HFFc6 (cell line): ENCODE data around the gene FCGR1A. TPM values are rescaled to one million over a fixed set of nuclear protein-coding genes. Genes with fewer than 3 reads are reported as not detected.
"Not testable (repeated sequence)": the region's sequence is repeated elsewhere in the genome, so short reads cannot be mapped to it uniquely, and the experiment has no call there.

Source experiments
- DNase-seq: peaks from one replicate; pipeline ENCODE4 v3.0.0-alpha.2; 2018
- H3K27ac Mint-ChIP-seq: 2 replicates; pipeline ENCODE4 v1.8.0; 2020; ENCODE audit warnings: mild to moderate bottlenecking, mixed read lengths
- H3K27me3 Mint-ChIP-seq: 2 replicates; pipeline ENCODE4 v1.8.0; 2021; ENCODE audit warnings: mild to moderate bottlenecking, moderate library complexity, mixed read lengths; ENCODE audit not compliant: insufficient read depth
- H3K36me3 Mint-ChIP-seq: 2 replicates; pipeline ENCODE4 v1.8.0; 2021; ENCODE audit warnings: low read depth, mixed read lengths
- H3K4me1 Mint-ChIP-seq: 2 replicates; pipeline ENCODE4 v1.8.0; 2020; ENCODE audit warnings: low read depth, mixed read lengths
- H3K4me3 Mint-ChIP-seq: 2 replicates; pipeline ENCODE4 v1.8.0; 2020; ENCODE audit warnings: mild to moderate bottlenecking, moderate library complexity, mixed read lengths
- H3K9me3 Mint-ChIP-seq: 2 replicates; pipeline ENCODE4 v1.8.0; 2020; ENCODE audit warnings: mild to moderate bottlenecking, mixed read lengths
- total RNA-seq, 6 experiments: library from RNA; stranded (reverse); fragmentation: NEBNext Ultra II Directional; extraction: Animal tissue kit (Norgen Biotek cat#: 25700); gene quantifications; 2 replicates in 1 of 6; 3 replicates in 5 of 6; pipeline ENCODE4 v1.2.3, GENCODE V29; 2021
- TF ChIP-seq, protein P1 (sequence below): fragments of 200-600 bp; sonication (generic); IDR thresholded peaks from 2 replicates; pipeline ENCODE4 v1.5.0; 2021; ENCODE audit warnings: antibody characterized with exemption, mild to moderate bottlenecking

FCGR1A gene
- total RNA-seq, 6 experiments from 2014 or later = not detected

DNA sequence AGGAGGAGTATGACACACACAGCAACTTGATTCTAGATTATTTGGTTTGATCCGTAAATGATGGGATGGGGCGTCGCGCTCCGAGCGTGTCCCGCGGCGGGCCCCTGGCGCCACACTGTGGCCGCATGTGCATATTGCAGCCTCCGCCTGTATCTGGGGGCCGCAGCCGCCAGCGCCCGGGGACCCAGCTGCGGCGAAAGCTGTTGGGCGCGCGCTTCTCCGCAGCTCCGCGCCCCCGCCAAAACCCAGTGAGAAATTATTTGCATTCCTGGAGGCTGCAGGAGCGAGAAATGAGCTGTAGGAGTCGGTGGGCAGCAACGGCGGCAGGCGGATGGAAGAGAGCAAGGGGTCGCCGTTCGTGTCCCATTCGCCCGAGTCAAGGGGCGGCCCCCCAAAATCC is 10.0 kb downstream of the FCGR1A start:
- DNase-seq, H3K36me3 Mint-ChIP-seq, H3K27ac Mint-ChIP-seq, H3K4me1 Mint-ChIP-seq, H3K9me3 Mint-ChIP-seq, H3K27me3 Mint-ChIP-seq: not testable (repeated sequence)
- H3K4me3 Mint-ChIP-seq = peak overlapping the region; percentile 91
- TF ChIP-seq, protein P1, sequence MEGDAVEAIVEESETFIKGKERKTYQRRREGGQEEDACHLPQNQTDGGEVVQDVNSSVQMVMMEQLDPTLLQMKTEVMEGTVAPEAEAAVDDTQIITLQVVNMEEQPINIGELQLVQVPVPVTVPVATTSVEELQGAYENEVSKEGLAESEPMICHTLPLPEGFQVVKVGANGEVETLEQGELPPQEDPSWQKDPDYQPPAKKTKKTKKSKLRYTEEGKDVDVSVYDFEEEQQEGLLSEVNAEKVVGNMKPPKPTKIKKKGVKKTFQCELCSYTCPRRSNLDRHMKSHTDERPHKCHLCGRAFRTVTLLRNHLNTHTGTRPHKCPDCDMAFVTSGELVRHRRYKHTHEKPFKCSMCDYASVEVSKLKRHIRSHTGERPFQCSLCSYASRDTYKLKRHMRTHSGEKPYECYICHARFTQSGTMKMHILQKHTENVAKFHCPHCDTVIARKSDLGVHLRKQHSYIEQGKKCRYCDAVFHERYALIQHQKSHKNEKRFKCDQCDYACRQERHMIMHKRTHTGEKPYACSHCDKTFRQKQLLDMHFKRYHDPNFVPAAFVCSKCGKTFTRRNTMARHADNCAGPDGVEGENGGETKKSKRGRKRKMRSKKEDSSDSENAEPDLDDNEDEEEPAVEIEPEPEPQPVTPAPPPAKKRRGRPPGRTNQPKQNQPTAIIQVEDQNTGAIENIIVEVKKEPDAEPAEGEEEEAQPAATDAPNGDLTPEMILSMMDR = peak; percentile 69

DNA sequence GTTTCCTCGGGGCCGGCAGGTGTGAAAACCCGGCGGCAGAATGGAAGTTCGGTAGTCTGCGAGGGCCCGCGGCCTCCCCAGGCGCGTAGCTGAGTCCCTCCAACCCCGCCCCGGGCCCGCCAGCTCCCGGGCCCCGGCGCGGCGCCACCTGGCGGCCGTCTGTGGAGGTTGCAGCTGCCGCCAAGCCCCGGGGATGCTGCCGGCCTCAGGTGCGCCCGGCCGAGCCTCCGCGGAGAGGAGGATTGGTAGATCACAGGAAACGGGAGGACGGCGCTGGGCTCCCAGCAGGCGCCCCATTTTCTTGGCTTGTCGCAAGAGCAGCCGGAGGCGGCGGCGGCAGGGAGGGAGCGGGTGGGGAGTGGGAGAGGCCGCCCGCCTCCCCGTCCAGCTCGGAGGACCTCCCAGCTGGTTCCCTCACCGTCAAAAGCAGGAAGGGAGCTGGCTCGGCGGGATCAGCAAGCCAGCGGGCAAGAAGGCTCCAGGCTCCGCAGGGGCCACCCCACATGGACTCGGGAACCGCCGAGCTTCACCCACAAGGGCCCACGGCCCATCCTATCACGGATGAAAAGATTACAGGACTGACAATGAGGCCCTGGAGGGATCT is 10.5 kb downstream of the FCGR1A start:
- DNase-seq, H3K4me3 Mint-ChIP-seq, H3K27ac Mint-ChIP-seq: not testable (repeated sequence)

GRCh38 chr1:149793885-149794284 is 11.4 kb downstream of the FCGR1A start:
- H3K27me3 Mint-ChIP-seq, DNase-seq, H3K4me3 Mint-ChIP-seq, H3K4me1 Mint-ChIP-seq, H3K27ac Mint-ChIP-seq, H3K9me3 Mint-ChIP-seq, H3K36me3 Mint-ChIP-seq: not testable (repeated sequence)

More for the DNA sequence above, 10.5 kb downstream of the FCGR1A start:
- H3K9me3 Mint-ChIP-seq, H3K27me3 Mint-ChIP-seq, H3K36me3 Mint-ChIP-seq, H3K4me1 Mint-ChIP-seq: not testable (repeated sequence)
- TF ChIP-seq, protein P1 = peak; percentile 74

GRCh38 chr1:149801628-149802027 is 19.1 kb downstream of the FCGR1A start:
- H3K27ac Mint-ChIP-seq, H3K4me3 Mint-ChIP-seq, H3K9me3 Mint-ChIP-seq, H3K36me3 Mint-ChIP-seq, H3K4me1 Mint-ChIP-seq, H3K27me3 Mint-ChIP-seq, DNase-seq: not testable (repeated sequence)

- not testable (repeated sequence) for H3K9me3 Mint-ChIP-seq, DNase-seq, H3K27me3 Mint-ChIP-seq, H3K4me1 Mint-ChIP-seq, H3K4me3 Mint-ChIP-seq, H3K36me3 Mint-ChIP-seq, H3K27ac Mint-ChIP-seq
Observed at GRCh38 chr1:149804417-149805080, 22.1 kb downstream of the FCGR1A start.

DNA sequence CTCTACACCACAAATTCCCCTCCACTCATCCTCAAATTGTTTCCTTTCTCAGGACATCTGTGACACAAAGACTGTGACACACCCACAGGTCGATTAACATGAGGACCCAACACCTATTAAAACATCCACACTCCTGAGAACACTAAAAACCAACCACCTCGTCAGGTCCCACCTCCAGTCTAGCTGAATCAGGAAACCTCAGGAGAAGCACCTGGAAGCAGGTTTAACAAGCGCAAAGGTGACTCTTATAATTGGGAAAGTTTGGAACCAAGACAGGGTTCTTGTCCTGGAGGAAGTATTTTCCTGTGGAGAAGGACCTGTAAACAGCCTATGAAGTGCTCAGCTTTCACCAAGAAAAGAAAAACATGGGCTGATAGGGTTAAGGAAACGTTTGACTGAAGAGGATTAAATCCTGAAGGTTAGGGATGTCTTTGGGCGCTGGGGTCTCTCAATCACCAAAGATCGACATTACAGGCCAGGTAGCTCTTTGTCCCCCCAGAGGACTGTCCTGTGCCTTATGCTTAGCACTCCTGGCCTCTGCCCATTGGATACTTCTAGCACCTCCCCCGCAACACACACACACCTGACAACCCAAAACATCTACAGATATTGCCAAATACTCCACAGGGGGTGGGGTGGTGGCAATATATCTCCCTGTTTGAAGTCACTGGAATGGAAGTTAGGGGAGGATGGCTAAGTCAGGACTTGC is 28.4 kb downstream of the FCGR1A start:
- H3K36me3 Mint-ChIP-seq, H3K9me3 Mint-ChIP-seq, H3K27me3 Mint-ChIP-seq, H3K4me1 Mint-ChIP-seq, DNase-seq: not testable (repeated sequence)
- H3K27ac Mint-ChIP-seq = peak overlapping the region; percentile 51; the same call in 1 of the 2 replicates
- peak overlapping the region; percentile 63 for H3K4me3 Mint-ChIP-seq

DNA sequence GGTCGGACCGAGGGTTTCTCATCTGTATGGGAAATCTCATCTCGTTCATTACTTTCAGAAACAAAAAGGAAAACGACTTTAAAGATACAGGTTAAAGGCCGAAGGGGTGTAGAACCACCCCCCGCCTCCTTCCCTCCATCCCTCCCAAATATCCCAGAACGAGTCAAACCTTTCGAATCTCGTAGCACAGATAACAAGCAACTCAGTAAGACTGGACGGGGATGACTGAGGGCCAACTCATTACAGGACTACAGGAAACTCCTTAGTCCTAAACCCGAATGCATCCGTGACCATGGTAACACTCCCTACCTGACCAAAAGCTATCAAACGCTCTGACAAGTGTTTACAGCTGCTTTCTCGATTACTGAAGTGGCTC is 29.0 kb downstream of the FCGR1A start:
- H3K36me3 Mint-ChIP-seq, H3K9me3 Mint-ChIP-seq, H3K4me1 Mint-ChIP-seq, H3K27me3 Mint-ChIP-seq: not testable (repeated sequence)
- Mint-ChIP-seq H3K27ac (peak overlapping the region; percentile 80), H3K4me3 (peak overlapping the region; percentile 91)
- peak; percentile 33 for DNase-seq

- peak overlapping the region; percentile 98 for H3K27ac Mint-ChIP-seq
- peak; percentile 94 for DNase-seq
- H3K4me3 Mint-ChIP-seq = peak overlapping the region; percentile 91
- not testable (repeated sequence) for H3K27me3 Mint-ChIP-seq, H3K9me3 Mint-ChIP-seq, H3K36me3 Mint-ChIP-seq, H3K4me1 Mint-ChIP-seq
Observed at GRCh38 chr1:149811890-149812829, 29.7 kb downstream of the FCGR1A start.
